GM18870 (cell line): ENCODE results near the gene SH3PXD2B.
"Not testable (repeated sequence)": the region's sequence is repeated elsewhere in the genome, so short reads cannot be mapped to it uniquely, and the experiment has no call there.

Experiments
- ATAC-seq: cut with Tn5 transposase; IDR thresholded peaks from one replicate; pipeline ENCODE4 v1.9.1; 2021; ENCODE audit warnings: moderate library complexity; ENCODE audit not compliant: unreplicated experiment

SH3PXD2B gene

GRCh38 chr5:172486451-172486850, 32.1 kb upstream of the SH3PXD2B start:
- ATAC-seq: no peak

- no peak for ATAC-seq
These were observed 31.3 kb upstream of the SH3PXD2B start for GRCh38 chr5:172485511-172486202.

- ATAC-seq: no peak
These were observed 30.3 kb upstream of the SH3PXD2B start for GRCh38 chr5:172484664-172485063.

GRCh38 chr5:172482156-172483020, 28.1 kb upstream of the SH3PXD2B start:
- no peak for ATAC-seq

- ATAC-seq: no peak
These were observed 26.9 kb upstream of the SH3PXD2B start for GRCh38 chr5:172481011-172481800.

- no peak for ATAC-seq
These were observed 25.4 kb upstream of the SH3PXD2B start for GRCh38 chr5:172479784-172480115.

GRCh38 chr5:172479034-172479783, 24.9 kb upstream of the SH3PXD2B start:
- ATAC-seq: peak; percentile 53

GRCh38 chr5:172478695-172479033, 24.3 kb upstream of the SH3PXD2B start:
- not testable (repeated sequence) for ATAC-seq

- ATAC-seq: no peak
These were observed 23.9 kb upstream of the SH3PXD2B start for GRCh38 chr5:172478256-172478655.

- no peak for ATAC-seq
These were observed 23.1 kb upstream of the SH3PXD2B start for GRCh38 chr5:172477466-172477865.

- ATAC-seq: no peak
These were observed 20.0 kb upstream of the SH3PXD2B start for GRCh38 chr5:172474293-172474692.

GRCh38 chr5:172473427-172473826, 19.1 kb upstream of the SH3PXD2B start:
- ATAC-seq: no peak

GRCh38 chr5:172469697-172470096, 15.4 kb upstream of the SH3PXD2B start:
- ATAC-seq: no peak

- no peak for ATAC-seq
These were observed 11.7 kb upstream of the SH3PXD2B start for GRCh38 chr5:172466062-172466461.

GRCh38 chr5:172463031-172463430, 8.7 kb upstream of the SH3PXD2B start:
- ATAC-seq: no peak

GRCh38 chr5:172459783-172460165, 5.4 kb upstream of the SH3PXD2B start:
- ATAC-seq: no peak

GRCh38 chr5:172458976-172459782, 4.9 kb upstream of the SH3PXD2B start:
- no peak for ATAC-seq

GRCh38 chr5:172456076-172456722, 1.9 kb upstream of the SH3PXD2B start:
- no peak for ATAC-seq

GRCh38 chr5:172455511-172456061, 1.3 kb upstream of the SH3PXD2B start:
- no peak for ATAC-seq

- ATAC-seq: no peak
These were observed 709 bp upstream of the SH3PXD2B start for GRCh38 chr5:172455087-172455381.
